DOHH2 (cell line): ENCODE results near the gene ROR1.

Experiments
- CTCF ChIP-seq: fragments of 200-600 bp; sonication (generic); IDR thresholded peaks from one replicate; pipeline ENCODE4 v1.5.1; 2014; ENCODE audit warnings: antibody characterized with exemption, mild to moderate bottlenecking, low read depth, low read length; ENCODE audit not compliant: poor library complexity, severe bottlenecking
- EZH2phosphoT487 ChIP-seq: fragments of 200-600 bp; sonication (generic); IDR thresholded peaks from 2 replicates; pipeline ENCODE4 v1.6.1; 2017; ENCODE audit warnings: borderline replicate concordance, mild to moderate bottlenecking, antibody characterized with exemption, low read length, moderate library complexity, mixed read lengths

GRCh38 chr1:64038119-64038518 lies 264.3 kb downstream of the ROR1 start:
- no peak for TF ChIP-seq CTCF
- no peak for TF ChIP-seq EZH2phosphoT487
